GM12878 (cell line): ENCODE measurements around the gene NOL12. TPM values are rescaled to one million over a fixed set of nuclear protein-coding genes. Genes with fewer than 3 reads are reported as not detected.
A peak's percentile ranks its signal among the peaks of the same experiment; 100 is the strongest.

Experiments used
- ATAC-seq: fragments of 200-7000 bp; cut with Tn5 transposase; 3 replicates; pipeline ENCODE4 v1.9.1; 2020; ENCODE audit warnings: mild to moderate bottlenecking, moderate library complexity
- BruUV-seq: library from RNA; stranded (reverse); fragments of 400-500 nt; replicated peaks from 2 replicates; lab custom pipeline; 2021; lab: Mats Ljungman, UMichigan
- CTCF ChIA-PET: fragments of 300-600 bp; sonication (Branson Sonifier 250); formaldehyde crosslinking; extraction: SDS; loops from one replicate; lab custom pipeline; 2021; ENCODE audit warnings: inconsistent platforms; lab: Yijun Ruan, JAX
- POLR2A ChIA-PET: fragments of 350-600 bp; formaldehyde crosslinking; extraction: SDS; loops from one replicate; lab custom pipeline; 2021; ENCODE audit warnings: inconsistent platforms; lab: Charles Lee
- RAD21 ChIA-PET: fragments of 300-600 bp; sonication (Branson Sonifier 250); formaldehyde crosslinking; loops from one replicate; lab custom pipeline; 2023; ENCODE audit warnings: antibody characterized with exemption; ENCODE audit not compliant: unreplicated experiment; lab: Charles Lee
- SMC1A ChIA-PET: fragments of 300-600 bp; sonication (Branson Sonifier 250); formaldehyde crosslinking; loops from one replicate; lab custom pipeline; 2023; ENCODE audit not compliant: unreplicated experiment, uncharacterized antibody; lab: Charles Lee
- DNase-seq: peaks from one replicate; pipeline ENCODE4 v3.0.0-alpha.2; 2011; ENCODE audit warnings: low read depth, low spot score
- FAIRE-seq: peaks from 3 replicates; lab custom pipeline; 2011; peaks lifted over from hg19 to GRCh38; lab: Jason Lieb, UNC
- H2AFZ ChIP-seq: 2 replicates; pipeline ENCODE4 v1.6.0; 2011; ENCODE audit warnings: low read depth, low read length, control low read depth; ENCODE audit not compliant: control insufficient read depth
- H3K27ac ChIP-seq: 2 replicates; pipeline ENCODE4 v1.5.1; 2011; ENCODE audit warnings: control low read depth; ENCODE audit not compliant: control insufficient read depth, insufficient read depth
- H3K27me3 ChIP-seq, 2 experiments: replicated peaks in 1 of 2; 2 replicates each; pipeline versions ENCODE4 v1.6.0 to v1.6.1; 2011; ENCODE audit warnings: low read length in 1 of 2; ENCODE audit not compliant: control insufficient read depth in 2 of 2, insufficient read depth in 2 of 2
- H3K36me3 ChIP-seq, 2 experiments: 2 replicates each; pipeline ENCODE4 v1.5.1; 2011; ENCODE audit warnings: low read length in 1 of 2; ENCODE audit not compliant: control insufficient read depth in 2 of 2, insufficient read depth in 2 of 2
- H3K4me1 ChIP-seq: 2 replicates; pipeline ENCODE4 v1.6.1; 2011; ENCODE audit warnings: mild to moderate bottlenecking, low read length, moderate library complexity, mixed read lengths; ENCODE audit not compliant: control insufficient read depth, insufficient read depth
- H3K4me2 ChIP-seq: 2 replicates; pipeline ENCODE4 v1.6.0; 2011; ENCODE audit warnings: control low read depth; ENCODE audit not compliant: control insufficient read depth, insufficient read depth
- H3K4me3 ChIP-seq: fragments of 200-600 bp; sonication (generic); 2 replicates; pipeline ENCODE4 v1.5.1; 2016
- H3K79me2 ChIP-seq: 2 replicates; pipeline ENCODE4 v1.6.0; 2011; ENCODE audit warnings: low read length; ENCODE audit not compliant: control insufficient read depth, insufficient read depth
- H3K9ac ChIP-seq: 2 replicates; pipeline ENCODE4 v1.8.0; 2011; ENCODE audit warnings: low read length, control low read depth, mixed read lengths; ENCODE audit not compliant: control insufficient read depth, insufficient read depth
- H3K9me3 ChIP-seq: replicated peaks from 3 replicates; pipeline ENCODE4 v1.5.1; 2011; ENCODE audit warnings: mild to moderate bottlenecking, low read length; ENCODE audit not compliant: control insufficient read depth, insufficient read depth
- H4K20me1 ChIP-seq: 2 replicates; pipeline ENCODE4 v1.6.0; 2011; ENCODE audit not compliant: control insufficient read depth, insufficient read depth
- CTCF ChIP-seq, 3 experiments: IDR thresholded peaks in 2 of 3; conservative IDR thresholded peaks in 1 of 3; 2 replicates each; pipeline ENCODE4 v1.5.1; 2011; ENCODE audit warnings: low read depth in 3 of 3, low read length in 3 of 3, mild to moderate bottlenecking in 3 of 3, control low read depth in 2 of 3, moderate library complexity in 2 of 3, inconsistent platforms in 1 of 3, mixed read lengths in 1 of 3; ENCODE audit not compliant: control insufficient read depth in 2 of 3, insufficient read depth in 1 of 3; ENCODE audit errors: extremely low read depth in 1 of 3
- GABPA ChIP-seq: IDR thresholded peaks from 2 replicates; pipeline ENCODE4 v1.6.1; 2014; ENCODE audit warnings: antibody characterized with exemption, low read depth, mild to moderate bottlenecking, inconsistent platforms
- IKZF1 ChIP-seq: fragments of 450-650 bp; conservative IDR thresholded peaks from 2 replicates; pipeline ENCODE4 v1.6.1; 2017; ENCODE audit warnings: antibody characterized with exemption, mild to moderate bottlenecking
- IKZF2 ChIP-seq, 2 experiments: fragments of 450-650 bp; IDR thresholded peaks; 2 replicates each; pipeline ENCODE4 v1.6.1; 2017; ENCODE audit warnings: mild to moderate bottlenecking in 2 of 2, moderate library complexity in 2 of 2
- NRF1 ChIP-seq: conservative IDR thresholded peaks from 2 replicates; pipeline ENCODE4 v1.6.1; 2011; ENCODE audit warnings: mild to moderate bottlenecking, low read depth, low read length, improper control_type of control experiment
- SPI1 ChIP-seq: IDR thresholded peaks from 2 replicates; pipeline ENCODE4 v1.6.1; 2011; ENCODE audit warnings: low read depth, mild to moderate bottlenecking, low read length, moderate library complexity, borderline replicate concordance; ENCODE audit not compliant: insufficient read depth
- WGBS: methylation state at CpG from one replicate; pipeline ENCODE4 v1.1.6; 2016; ENCODE audit warnings: low lambda C conversion rate; ENCODE audit not compliant: insufficient replicate concordance, insufficient coverage; ENCODE audit errors: missing lambda C conversion rate; 5-methylcytosine and 5-hydroxymethylcytosine counted together
- in situ Hi-C: fragments of 300-500 bp; cut with MboI; formaldehyde crosslinking; loops from 9 replicates; pipeline ENCODE4 v1.14.3; 2018; ENCODE audit warnings: mixed read lengths
- intact Hi-C: fragments of 100-400 bp; cut with micrococcal nuclease; formaldehyde crosslinking; loops from one replicate; pipeline ENCODE4 v1.14.2; 2022; ENCODE audit not compliant: unreplicated experiment
- polyA plus RNA-seq, 11 experiments: library from polyadenylated mRNA; depleted of rRNA in 4 of 11; unstranded in 6 of 11; stranded (reverse) in 5 of 11; fragments of >200 nt; fragmentation: Nextera tagmentation in 4 of 11; fragmentation: Illumina TruSeq in 1 of 11; extraction: Ambion mirVana in 4 of 11; extraction: Trizol in 1 of 11; gene quantifications; 1 replicate in 1 of 11; 2 replicates in 10 of 11; pipeline versions ENCODE4 v1.2.1 to v1.2.3, GENCODE V29; 2011 to 2016; ENCODE audit warnings: inconsistent platforms in 2 of 11, missing spikeins in 2 of 11, low read depth in 1 of 11
- total RNA-seq, 4 experiments: library from RNA; depleted of rRNA in 3 of 4; stranded (reverse); fragments of >200 nt in 3 of 4; fragmentation: Illumina TruSeq in 1 of 4; extraction: Trizol in 1 of 4; gene quantifications; 2 replicates each; pipeline versions ENCODE4 v1.2.1 to v1.2.3, GENCODE V29; 2013 to 2021
- TF ChIP-seq, protein P1 (sequence below): fragments of 450-650 bp; IDR thresholded peaks from 2 replicates; pipeline ENCODE4 v1.6.1; 2017; ENCODE audit warnings: mild to moderate bottlenecking

NOL12 gene
- total and polyA plus RNA-seq, 10 of the 15 experiments (the other 5 are each of a cell fraction or from before 2014, with no cell fraction given), result 3.3 to 69.4 (median 41.1) TPM

- intact Hi-C loops (no loop called here), in situ Hi-C loops (no loop called here)
- DNase-seq (no peak), ATAC-seq (no peak), FAIRE-seq (peak; percentile 87)
- WGBS, result 52% methylated on average over 15 of the region's 15 CpGs
- H4K20me1 ChIP-seq, result no peaks in the 10 kb centered on the region
- POLR2A ChIA-PET, result interaction anchor here (0.6 to 2.3 kb wide), 2 partner anchors 14 to 770 kb away, joined by 6 to 10 read pairs; partner anchors contain the start of gene PDXP
- CTCF ChIA-PET, result interaction anchor here (1.0 to 19.9 kb wide), 5 partner anchors 8 to 34 kb away, joined by 3 to 414 read pairs (median 13); partner anchors contain the start of genes PDXP and SH3BP1
- H3K27me3 ChIP-seq, result no peaks in the 10 kb centered on the region
- no peaks in the 10 kb centered on the region for H3K36me3 ChIP-seq
- SMC1A ChIA-PET, result interaction anchor here (1.2 to 3.8 kb wide), 4 partner anchors 11 to 65 kb away, joined by 4 to 34 read pairs (median 6); partner anchors contain the start of gene PDXP
- peak overlapping the region; percentile 37 for H2AFZ ChIP-seq
- no peak overlapping the region for H3K9ac ChIP-seq
- peaks cover 23% of the 10 kb centered on the region for H3K4me1 ChIP-seq
- no peak overlapping the region for H3K4me3 ChIP-seq
- TF ChIP-seq IKZF2 (IDR thresholded peaks at IDR 0.05) (peak; percentile 18 to 32; a peak in 1 of 4 replicates), NRF1 (no peak), CTCF (IDR thresholded peaks at IDR 0.05 in 2 of 3, conservative IDR thresholded peaks at IDR 0.05 in 1 of 3; ENCODE audit: control insufficient read depth in 2 of 3, extremely low read depth in 1 of 3, insufficient read depth in 1 of 3, low read depth in 3 of 3, low read length in 3 of 3) (peak in 2 of 3 experiments; percentile 9 to 18; a peak in 2 of 6 replicates), IKZF1 (0 out of 2 replicates have a peak, but pooled peaks have one; percentile 47), SPI1 (peak; percentile 58; the same call in 1 of the 2 replicates), GABPA (no peak)
- TF ChIP-seq, protein P1, sequence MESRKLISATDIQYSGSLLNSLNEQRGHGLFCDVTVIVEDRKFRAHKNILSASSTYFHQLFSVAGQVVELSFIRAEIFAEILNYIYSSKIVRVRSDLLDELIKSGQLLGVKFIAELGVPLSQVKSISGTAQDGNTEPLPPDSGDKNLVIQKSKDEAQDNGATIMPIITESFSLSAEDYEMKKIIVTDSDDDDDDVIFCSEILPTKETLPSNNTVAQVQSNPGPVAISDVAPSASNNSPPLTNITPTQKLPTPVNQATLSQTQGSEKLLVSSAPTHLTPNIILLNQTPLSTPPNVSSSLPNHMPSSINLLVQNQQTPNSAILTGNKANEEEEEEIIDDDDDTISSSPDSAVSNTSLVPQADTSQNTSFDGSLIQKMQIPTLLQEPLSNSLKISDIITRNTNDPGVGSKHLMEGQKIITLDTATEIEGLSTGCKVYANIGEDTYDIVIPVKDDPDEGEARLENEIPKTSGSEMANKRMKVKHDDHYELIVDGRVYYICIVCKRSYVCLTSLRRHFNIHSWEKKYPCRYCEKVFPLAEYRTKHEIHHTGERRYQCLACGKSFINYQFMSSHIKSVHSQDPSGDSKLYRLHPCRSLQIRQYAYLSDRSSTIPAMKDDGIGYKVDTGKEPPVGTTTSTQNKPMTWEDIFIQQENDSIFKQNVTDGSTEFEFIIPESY, result peak; percentile 92
- H3K9me3 ChIP-seq, result no peaks in the 10 kb centered on the region
- 0 out of 2 replicates have a peak overlapping the region, but pooled peaks have one; percentile 36 for H3K4me2 ChIP-seq
- peak overlapping the region; percentile 14; the same call in 1 of the 2 replicates for H3K27ac ChIP-seq
- BruUV-seq, result no TSS peak
- H3K79me2 ChIP-seq, result peaks cover 24% of the 10 kb centered on the region
- RAD21 ChIA-PET, result interaction anchor here (1.0 to 2.1 kb wide), 5 partner anchors 9 to 64 kb away, joined by 3 to 9 read pairs (median 5); partner anchors contain the start of genes GGA1 and PDXP
Observed at GRCh38 chr22:37672206-37672919, 13.8 kb upstream of the NOL12 start.
